Limb (tissue), 2 donors: ENCODE results near the gene SIPA1.
"Not testable (repeated sequence)": the region's sequence is repeated elsewhere in the genome, so short reads cannot be mapped to it uniquely, and the experiment has no call there.

Experiments
- DNase-seq, 2 donors: peaks; one replicate each; pipeline ENCODE4 v3.0.0-alpha.2; 2016; ENCODE audit errors: extremely low spot score in 2 of 2

SIPA1 gene

DNA sequence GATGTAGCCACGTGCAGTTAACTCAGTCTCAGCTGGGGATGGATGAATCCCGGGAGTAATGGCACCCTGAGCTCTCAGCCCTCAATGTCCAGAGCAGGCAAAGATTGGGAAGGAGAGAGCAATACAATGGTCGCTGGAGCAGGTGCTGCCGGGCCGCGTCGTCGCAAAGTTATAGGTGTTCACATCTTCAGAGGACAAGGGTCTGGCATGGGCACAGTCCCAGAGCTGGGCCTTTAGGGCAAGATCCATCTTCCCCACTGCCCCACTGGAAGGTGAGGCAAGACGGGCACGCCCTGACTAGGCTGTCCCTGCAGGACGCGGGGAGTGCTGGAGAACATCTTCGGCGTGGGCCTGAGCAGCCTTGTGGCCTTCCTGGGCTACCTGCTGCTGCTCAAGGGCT lies 14.7 kb upstream of the SIPA1 start:
- no peak for DNase-seq

DNA sequence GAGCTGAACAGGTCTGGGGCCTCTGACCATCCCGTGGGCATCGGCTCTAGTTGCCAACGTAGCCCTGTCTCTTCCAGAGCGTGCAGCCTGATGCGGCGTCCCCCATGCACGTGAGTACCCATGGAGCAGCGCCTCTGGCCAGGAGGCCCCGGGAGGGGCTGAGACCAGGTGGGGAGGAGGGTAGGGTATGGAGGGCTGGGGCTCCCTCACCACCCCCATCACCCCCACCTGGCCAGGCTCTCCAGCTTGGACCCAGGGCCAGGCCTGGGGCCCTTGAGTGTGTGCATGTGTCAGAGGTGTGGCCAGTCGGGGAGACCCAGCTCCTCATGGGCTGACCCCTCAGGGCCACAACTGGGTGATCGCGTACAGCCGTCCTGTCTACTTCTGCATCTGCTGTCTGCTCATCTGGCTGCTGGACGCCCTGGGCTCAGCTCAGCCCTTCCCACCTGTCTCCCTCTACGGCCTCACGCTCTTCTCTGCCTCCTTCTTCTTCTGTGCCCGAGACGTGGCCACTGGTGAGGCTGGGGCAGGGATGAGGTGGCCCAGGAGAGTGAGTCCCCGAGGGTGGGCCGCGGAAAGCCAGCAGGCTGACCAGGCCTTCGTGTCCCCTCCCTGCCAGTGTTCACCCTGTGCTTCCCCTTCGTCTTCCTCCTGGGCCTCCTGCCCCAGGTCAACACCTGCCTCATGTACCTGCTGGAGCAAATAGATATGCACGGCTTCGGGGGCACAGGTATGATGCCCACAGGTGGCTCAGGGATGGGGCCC lies 13.9 kb upstream of the SIPA1 start:
- no peak for DNase-seq

DNA sequence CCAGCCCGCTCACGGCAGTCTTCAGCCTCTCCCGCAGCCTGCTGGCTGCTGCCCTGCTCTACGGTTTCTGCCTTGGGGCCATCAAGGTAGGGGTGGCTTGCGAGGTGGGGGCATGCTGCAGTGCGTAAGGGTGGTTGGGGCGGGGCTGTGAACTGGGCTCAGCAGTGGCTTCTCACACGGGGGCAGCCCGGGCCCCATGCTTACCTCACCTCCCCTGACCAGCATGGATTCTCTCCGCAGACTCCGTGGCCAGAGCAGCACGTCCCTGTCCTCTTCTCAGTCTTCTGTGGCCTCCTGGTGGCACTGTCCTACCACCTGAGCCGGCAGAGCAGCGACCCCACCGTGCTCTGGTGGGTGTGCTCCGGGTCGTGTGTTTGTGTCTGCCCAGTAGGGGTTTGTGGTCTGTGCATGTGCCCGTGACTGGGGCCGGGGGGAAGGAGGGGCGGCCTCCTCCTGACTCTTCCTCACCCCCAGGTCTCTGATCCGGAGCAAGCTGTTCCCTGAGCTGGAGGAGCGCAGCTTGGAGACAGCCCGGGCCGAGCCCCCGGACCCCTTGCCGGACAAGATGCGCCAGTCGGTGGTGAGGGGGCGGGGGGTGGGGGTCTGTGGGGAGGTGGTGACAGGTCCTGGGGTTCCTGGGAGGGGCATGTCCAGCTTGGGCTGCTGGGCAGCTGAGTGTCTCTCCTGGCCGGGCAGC lies 12.8 kb upstream of the SIPA1 start:
- no peak for DNase-seq

DNA sequence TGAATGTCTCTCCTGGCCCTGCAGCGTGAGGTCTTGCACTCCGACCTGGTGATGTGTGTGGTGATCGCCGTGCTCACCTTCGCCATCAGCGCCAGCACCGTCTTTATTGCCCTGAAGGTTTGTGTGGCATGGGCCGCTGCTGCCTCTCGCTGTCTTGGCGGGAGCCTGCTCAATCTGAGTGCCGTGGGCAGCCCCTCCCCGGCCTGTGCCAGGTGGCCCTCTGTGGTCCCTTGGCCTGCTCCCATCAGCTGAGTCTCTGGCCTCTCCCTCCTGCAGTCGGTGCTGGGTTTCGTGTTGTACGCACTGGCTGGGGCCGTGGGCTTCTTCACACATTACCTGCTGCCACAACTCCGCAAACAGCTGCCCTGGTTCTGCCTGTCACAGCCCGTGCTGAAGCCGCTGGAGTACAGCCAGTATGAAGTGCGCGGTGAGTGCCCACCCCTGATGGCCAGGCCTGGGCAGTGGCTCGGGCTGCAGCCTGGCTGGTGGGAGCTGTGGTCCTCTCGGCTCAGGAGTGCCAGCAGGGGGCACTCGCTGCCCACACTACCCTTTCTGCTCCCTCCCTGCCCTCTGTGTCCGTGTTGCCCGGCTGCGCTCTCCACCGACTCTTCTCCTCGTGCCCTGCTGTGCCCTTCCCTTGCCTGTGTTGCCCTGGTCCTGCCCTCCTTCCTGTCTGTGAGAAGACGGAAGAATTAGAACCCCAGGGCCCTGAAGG lies 12.1 kb upstream of the SIPA1 start:
- DNase-seq = no peak

DNA sequence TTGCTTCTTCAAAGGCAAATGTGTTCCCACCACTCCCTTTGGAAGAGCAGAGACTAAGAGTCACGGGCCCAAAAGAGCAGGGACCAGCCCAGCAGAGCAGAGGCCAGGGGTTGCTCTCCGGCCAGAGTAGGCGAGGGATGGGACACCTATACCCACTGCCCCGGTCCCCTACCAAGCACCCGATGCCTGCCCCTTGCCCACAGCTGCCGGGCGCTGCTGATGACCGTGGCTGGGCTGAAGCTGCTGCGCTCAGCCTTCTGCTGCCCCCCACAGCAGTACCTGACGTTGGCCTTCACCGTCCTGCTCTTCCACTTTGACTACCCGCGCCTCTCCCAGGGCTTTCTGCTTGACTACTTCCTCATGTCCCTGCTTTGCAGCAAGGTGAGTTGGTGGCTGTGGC lies 10.7 kb upstream of the SIPA1 start:
- no peak for DNase-seq

DNA sequence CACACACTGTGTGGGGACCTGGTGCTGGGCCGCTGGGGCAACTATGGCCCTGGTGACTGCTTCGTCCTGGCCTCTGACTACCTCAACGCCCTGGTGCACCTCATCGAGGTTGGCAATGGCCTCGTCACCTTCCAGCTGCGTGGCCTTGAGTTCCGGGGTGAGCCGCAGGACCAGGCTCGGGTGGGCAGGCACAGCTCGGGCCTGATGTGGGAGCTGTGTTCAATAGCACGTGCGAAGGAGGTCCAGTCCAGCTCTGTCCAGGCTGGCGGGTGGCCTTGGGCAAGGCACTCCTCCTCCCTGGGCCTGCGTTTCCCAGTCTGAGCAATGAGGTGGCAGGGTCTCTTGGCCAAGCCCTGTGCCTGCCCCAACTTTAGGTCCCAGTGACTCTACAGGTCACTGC lies 8.3 kb upstream of the SIPA1 start:
- DNase-seq = no peak

DNA sequence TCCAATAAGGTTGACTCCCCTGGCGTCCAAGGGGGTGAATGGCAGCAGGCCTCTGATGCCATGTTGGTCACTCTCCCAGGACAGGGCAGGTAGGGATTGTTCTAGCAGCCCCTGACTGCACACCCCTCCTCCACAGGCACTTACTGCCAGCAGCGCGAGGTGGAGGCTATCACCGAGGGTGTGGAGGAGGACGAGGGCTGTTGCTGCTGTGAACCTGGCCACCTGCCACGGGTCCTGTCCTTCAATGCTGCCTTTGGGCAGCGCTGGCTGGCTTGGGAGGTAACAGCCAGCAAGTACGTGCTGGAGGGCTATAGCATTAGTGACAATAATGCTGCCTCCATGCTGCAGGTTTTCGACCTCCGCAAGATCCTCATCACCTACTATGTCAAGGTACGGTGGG lies 7.7 kb upstream of the SIPA1 start:
- DNase-seq = no peak

DNA sequence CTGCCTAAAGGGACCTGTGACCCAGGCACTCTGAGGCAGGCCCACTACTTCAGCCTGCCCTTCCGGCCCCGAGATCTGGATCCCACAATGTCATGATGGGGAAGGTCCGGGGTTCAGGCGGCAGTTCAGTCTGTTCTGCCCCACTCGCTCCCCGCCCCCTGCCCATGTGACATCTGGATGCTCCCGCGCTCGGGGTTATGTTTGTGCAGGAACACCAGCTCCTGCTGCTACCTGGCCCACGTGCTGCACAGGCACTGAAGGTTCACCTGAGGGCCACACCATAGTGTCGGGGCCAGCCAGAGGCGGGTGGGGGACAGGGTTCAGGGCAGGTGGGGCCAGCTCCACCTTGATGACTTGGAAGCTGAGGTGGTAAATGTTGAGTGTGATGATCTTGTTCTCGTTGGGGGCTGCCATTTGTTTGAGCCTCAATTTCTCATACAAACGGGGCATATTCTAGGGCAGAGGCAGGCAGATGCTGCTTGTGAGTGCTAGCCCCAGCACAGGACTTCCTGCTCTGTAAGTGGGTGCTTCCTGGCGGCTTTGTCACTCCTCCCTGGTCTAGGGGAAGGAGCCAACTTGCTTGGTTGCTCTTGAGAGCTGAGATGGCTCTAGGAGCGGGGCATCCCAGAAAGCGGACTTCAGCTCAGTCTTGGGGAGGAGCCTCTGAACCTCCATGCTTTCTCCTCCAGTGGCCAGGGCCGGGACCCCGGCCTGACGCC lies 4.4 kb upstream of the SIPA1 start:
- no peak for DNase-seq

DNA sequence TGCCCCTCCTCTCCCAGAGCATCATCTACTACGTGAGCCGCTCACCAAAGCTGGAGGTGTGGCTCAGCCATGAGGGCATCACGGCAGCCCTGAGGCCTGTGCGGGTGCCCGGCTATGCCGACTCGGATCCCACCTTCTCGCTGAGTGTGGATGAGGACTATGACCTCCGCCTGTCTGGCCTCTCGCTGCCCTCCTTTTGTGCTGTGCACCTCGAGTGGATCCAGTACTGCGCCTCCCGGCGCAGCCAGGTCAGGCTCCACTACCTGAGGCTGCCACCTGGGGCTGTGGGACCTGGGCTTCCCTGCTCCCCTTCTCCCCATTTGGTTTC lies 3.8 kb upstream of the SIPA1 start:
- no peak for DNase-seq

DNA sequence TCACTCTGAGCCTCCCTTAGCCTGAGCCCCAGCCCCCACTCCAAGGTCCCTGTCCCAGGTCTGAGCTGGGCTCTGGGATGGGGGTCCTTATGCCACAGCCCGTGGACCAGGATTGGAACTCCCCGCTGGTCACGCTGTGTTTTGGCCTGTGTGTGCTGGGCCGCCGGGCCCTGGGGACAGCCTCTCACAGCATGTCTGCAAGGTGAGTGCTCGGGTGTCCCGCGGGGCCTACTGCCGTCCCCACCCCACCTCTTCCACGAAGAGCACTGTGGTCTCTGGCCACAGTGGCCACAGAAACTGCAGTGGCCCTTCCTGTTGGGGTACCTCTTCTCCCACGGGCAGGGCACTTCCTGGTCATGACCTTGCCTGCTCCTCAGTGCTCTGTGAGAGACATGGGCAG lies 3.5 kb upstream of the SIPA1 start:
- no peak for DNase-seq

DNA sequence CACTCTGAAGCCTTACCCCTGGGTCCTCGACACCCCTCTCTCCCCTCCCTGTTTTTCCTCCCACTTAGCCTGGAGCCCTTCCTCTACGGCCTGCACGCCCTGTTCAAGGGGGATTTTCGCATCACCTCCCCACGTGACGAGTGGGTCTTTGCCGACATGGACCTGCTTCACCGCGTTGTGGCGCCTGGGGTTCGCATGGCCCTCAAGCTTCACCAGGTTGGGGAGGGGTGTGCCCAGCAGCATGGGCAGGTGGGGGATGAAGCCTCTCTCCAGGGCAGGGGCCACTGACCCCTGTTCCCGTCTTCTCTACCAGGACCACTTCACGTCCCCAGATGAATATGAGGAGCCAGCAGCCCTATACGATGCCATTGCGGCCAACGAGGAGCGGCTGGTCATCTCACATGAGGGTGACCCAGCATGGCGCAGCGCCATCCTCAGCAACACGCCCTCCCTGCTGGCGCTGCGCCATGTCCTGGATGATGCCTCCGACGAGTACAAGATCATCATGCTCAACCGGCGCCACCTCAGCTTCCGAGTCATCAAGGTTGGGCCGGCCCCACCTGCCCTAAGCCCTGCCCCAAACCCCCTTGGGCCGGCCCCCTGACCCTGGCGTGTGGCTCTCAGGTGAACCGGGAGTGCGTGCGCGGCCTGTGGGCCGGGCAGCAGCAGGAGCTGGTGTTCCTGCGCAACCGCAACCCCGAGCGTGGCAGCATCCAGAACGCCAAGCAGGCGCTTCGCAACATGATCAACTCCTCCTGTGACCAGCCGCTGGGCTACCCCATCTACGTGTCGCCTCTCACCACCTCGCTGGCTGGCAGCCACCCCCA lies 2.8 kb upstream of the SIPA1 start:
- no peak for DNase-seq

DNA sequence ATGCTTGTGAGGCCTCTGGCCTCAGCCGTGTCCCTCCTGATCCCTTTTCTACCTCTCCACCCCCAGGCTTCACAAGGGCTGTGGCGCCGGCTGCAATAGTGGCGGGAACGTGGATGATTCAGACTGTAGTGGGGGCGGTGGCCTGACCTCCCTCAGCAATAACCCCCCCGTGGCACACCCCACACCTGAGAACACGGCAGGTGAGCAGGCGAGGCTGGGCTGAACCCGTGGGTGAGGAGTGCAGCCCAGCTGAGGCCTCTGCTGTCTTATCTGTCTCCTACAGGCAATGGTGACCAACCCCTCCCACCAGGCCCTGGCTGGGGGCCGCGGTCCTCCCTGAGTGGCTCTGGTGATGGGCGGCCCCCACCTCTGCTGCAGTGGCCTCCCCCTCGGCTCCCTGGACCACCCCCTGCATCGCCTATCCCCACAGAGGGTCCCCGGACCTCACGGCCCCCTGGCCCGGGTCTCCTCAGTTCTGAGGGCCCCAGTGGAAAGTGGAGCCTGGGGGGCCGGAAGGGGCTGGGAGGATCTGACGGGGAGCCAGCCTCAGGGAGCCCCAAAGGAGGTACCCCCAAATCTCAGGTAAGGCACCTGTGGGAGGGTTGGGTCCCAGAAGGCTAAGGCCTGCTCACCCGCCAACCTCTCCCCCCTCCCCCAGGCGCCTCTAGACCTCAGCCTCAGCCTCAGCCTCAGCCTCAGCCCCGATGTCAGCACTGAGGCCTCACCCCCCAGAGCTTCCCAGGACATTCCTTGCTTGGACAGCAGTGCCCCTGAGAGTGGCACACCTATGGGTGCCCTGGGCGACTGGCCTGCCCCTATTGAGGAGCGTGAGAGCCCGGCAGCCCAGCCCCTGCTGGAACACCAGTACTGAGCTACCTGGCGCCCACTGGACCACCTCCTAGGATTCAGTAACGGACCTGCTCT lies 1.5 kb upstream of the SIPA1 start:
- DNase-seq = no peak

DNA sequence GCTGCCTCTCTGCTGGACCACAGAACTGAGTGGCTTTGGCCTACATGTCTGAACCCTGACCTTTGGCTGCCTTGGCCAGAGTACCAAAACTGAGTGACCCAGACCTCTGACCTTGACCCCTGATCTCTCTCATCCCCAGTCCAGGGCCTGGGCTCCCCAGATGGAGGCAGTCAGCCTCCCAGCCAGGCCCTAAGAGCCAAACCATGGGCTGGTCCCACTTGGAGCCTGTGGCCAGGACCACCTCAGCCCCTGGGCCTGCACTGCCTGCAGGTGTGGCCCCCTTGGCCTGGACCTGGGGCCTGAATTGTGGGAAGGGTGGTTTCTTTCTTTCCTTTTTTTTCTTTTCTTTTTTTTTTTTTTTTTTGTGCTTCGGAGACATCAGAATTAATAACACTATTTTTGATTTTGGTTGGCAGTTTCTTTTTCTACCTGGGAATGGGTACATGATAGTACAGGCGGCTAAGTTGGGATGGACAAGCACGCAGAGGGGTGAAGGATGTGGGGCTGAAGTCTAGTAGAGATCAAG lies 806 bp upstream of the SIPA1 start:
- DNase-seq = no peak

DNA sequence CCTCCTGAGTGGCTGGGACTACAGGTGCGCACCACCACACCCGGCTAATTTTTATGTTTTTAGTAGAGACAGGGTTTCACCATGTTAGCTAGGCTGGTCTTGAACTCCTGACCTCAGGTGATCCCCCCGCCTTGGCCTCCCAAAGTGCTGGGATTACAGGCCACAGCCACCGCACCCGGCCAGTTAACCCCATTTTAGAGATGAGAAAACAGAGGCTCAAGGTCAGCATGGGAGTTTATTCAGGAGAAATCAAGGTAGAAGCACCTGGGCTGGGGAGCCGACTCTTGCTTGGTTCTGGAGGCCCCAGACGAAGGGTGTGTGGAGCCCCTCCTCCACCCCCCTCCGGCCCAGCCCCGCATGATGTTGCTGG lies 1.3 kb downstream of the SIPA1 start:
- DNase-seq = not testable (repeated sequence)

DNA sequence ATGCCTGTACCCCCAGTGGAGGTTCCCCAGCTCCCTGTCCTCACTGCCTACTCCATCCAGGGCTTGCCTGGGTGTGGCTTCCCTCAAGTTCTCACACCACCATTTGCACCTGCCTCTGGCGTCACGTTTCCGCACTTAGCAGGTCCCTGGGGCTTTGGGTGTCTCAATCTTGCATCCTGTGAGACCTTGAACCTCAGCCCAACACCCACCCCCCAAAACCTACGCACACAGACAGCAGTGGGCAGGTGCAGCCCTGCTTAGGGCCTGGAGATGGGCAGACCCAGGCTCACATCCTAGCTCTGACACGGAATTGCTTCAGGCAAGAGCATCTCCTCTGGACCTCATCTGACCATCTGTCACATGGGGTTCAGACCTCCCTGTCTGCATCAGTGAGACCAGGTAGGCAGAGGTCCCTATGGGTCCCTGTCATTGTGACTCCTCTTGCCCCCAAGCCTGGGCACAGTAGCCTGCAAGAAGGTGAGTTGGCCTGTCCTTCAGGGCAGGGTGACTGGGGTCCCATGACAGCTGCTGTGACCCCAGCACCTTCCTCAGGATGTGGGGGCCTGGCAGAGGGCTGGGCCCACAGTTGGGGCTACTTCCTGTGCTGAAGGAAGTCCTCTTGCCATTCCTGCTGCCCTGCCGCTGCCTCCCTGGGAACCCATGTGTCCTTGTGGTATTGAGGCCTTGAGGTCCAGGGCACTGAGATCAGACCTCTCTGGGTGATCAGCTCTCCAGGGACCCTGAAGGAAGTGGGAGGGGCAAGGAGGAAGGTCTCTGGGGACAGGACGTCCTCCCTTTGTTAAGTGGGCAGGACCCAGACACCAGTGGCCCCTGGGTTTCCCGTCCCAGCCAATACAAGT lies 2.0 kb downstream of the SIPA1 start:
- DNase-seq = no peak

DNA sequence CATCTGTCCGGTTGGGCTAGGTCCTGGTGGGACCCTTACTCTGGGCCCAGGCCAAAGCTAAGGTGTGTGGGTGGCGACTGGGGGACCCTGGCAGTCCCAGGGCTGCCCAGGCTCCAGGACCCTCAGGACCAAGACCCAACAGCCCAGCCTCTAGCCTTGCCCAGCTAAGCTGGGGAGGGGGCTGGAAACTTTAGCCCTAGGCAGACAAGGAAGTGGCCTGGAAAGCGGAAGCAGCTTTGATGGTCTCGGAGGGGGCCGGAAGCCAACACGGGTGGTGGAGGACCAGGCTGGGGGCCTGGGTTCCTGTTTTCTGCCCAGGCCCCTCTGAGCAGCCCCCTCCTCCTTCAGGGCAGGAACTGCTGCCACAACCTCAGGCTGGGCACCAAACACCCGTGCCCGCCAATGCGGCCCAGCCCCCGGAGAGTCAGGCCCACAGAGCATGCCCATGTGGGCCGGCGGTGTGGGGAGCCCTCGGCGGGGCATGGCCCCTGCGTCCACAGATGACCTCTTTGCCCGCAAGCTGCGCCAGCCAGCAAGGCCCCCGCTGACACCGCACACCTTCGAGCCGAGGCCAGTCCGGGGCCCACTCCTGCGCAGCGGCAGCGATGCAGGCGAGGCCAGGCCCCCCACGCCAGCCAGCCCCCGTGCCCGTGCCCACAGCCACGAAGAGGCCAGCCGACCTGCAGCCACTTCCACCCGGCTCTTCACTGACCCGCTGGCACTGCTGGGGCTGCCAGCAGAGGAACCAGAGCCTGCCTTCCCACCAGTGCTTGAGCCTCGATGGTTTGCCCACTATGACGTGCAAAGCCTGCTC lies 2.8 kb downstream of the SIPA1 start:
- DNase-seq = no peak

DNA sequence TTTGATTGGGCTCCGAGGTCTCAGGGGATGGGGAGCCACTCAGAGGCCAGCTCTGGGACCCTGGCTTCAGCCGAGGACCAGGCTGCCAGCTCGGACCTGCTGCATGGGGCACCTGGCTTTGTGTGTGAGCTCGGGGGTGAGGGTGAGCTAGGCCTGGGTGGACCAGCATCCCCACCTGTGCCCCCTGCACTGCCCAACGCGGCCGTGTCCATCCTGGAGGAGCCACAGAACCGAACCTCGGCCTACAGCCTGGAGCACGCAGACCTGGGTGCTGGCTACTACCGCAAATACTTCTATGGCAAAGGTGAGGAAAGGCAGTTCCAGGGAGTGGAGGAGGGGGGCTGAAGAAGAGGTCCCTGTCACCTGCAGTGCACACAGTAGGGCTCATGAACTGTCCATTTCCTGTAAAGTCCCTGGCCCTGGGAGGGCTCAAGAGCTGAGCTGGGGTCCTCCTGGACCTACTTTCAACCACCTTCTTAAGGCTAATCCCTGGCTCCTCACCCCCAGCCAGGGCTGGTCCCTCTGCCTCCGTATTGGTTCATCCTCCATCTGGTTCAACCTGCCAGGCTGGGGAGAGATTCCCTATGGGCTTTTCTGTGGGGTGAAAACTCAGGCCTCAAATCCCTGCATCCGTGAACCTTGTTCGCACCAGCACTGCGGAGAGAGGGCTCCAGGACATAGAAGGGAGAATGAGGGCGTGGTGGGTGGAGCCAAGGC lies 3.6 kb downstream of the SIPA1 start:
- DNase-seq = no peak
